WTC11 (cell line): ENCODE data around the gene ACOT13. TPM values are rescaled to one million over a fixed set of nuclear protein-coding genes. Genes with fewer than 3 reads are reported as not detected.

Source experiments
- ATAC-seq: fragments of 200-7000 bp; cut with Tn5 transposase; 2 replicates; pipeline ENCODE4 v1.10.0; 2021; ENCODE audit warnings: mild to moderate bottlenecking, moderate library complexity
- CTCF ChIA-PET: fragments of 300-600 bp; sonication (Branson Sonifier 250); formaldehyde crosslinking; loops from one replicate; lab custom pipeline; 2021; ENCODE audit warnings: antibody characterized with exemption; lab: Charles Lee
- POLR2A ChIA-PET: fragments of 350-600 bp; sonication (Branson Sonifier 250); formaldehyde crosslinking; loops from one replicate; lab custom pipeline; 2021; ENCODE audit warnings: antibody characterized with exemption; lab: Charles Lee
- DNase-seq: peaks from one replicate; pipeline ENCODE4 v3.0.0; 2021; ENCODE audit warnings: low spot score
- H3K27ac Mint-ChIP-seq: 2 replicates; pipeline ENCODE4 v1.8.0; 2021; ENCODE audit warnings: mixed read lengths
- H3K27me3 Mint-ChIP-seq: 2 replicates; pipeline ENCODE4 v1.8.0; 2021; ENCODE audit warnings: low read depth, mild to moderate bottlenecking, moderate library complexity, mixed read lengths
- H3K36me3 Mint-ChIP-seq: 2 replicates; pipeline ENCODE4 v1.8.0; 2021; ENCODE audit warnings: mixed read lengths
- H3K4me1 Mint-ChIP-seq: 2 replicates; pipeline ENCODE4 v1.8.0; 2022; ENCODE audit warnings: mixed read lengths
- H3K4me3 Mint-ChIP-seq: 2 replicates; pipeline ENCODE4 v1.8.0; 2021; ENCODE audit warnings: mild to moderate bottlenecking, moderate library complexity, mixed read lengths
- H3K9me3 Mint-ChIP-seq: 2 replicates; pipeline ENCODE4 v1.8.0; 2021; ENCODE audit warnings: mixed read lengths
- ARID4B ChIP-seq: sonication (generic); formaldehyde crosslinking; IDR thresholded peaks from 2 replicates; pipeline ENCODE4 v1.8.0; 2023; ENCODE audit warnings: missing genetic modification reagents, mild to moderate bottlenecking, borderline replicate concordance
- E2F1 ChIP-seq: sonication (generic); formaldehyde crosslinking; IDR thresholded peaks from 2 replicates; pipeline ENCODE4 v1.8.0; 2022; ENCODE audit warnings: mild to moderate bottlenecking, missing genetic modification reagents
- FOXJ3 ChIP-seq: sonication (generic); formaldehyde crosslinking; IDR thresholded peaks from 2 replicates; pipeline ENCODE4 v1.9.0; 2021; ENCODE audit warnings: missing genetic modification reagents, mild to moderate bottlenecking, borderline replicate concordance
- HMGA2 ChIP-seq: fragments of 250-450 bp; sonication (Bioruptor Pico); IDR thresholded peaks from 2 replicates; pipeline ENCODE4 v1.4.0; 2021; ENCODE audit warnings: mild to moderate bottlenecking, moderate library complexity
- PREB ChIP-seq: sonication (generic); formaldehyde crosslinking; IDR thresholded peaks from 2 replicates; pipeline ENCODE4 v1.8.1; 2022; ENCODE audit warnings: mild to moderate bottlenecking, missing genetic modification reagents, moderate library complexity, borderline replicate concordance
- RELA ChIP-seq: sonication (generic); formaldehyde crosslinking; IDR thresholded peaks from 2 replicates; pipeline ENCODE4 v1.8.1; 2022; ENCODE audit warnings: missing genetic modification reagents, mild to moderate bottlenecking, borderline replicate concordance
- SP1 ChIP-seq: sonication (generic); formaldehyde crosslinking; conservative IDR thresholded peaks from 2 replicates; pipeline ENCODE4 v1.8.1; 2022; ENCODE audit warnings: missing genetic modification reagents
- TEAD1 ChIP-seq: sonication (generic); formaldehyde crosslinking; IDR thresholded peaks from 2 replicates; pipeline ENCODE4 v1.8.0; 2022; ENCODE audit warnings: mild to moderate bottlenecking, missing genetic modification reagents
- ZBTB21 ChIP-seq: sonication (generic); formaldehyde crosslinking; IDR thresholded peaks from 2 replicates; pipeline ENCODE4 v1.8.1; 2023; ENCODE audit warnings: mild to moderate bottlenecking, missing genetic modification reagents, borderline replicate concordance
- ZNF396 ChIP-seq: fragments of 250-450 bp; sonication (Bioruptor Pico); IDR thresholded peaks from 2 replicates; pipeline ENCODE4 v1.8.0; 2021; ENCODE audit warnings: mild to moderate bottlenecking, moderate library complexity, borderline replicate concordance
- total RNA-seq: library from RNA; stranded (reverse); gene quantifications from 3 replicates; pipeline ENCODE4 v1.2.3, GENCODE V29; 2021
- TF ChIP-seq, protein P1 (sequence below): sonication (generic); formaldehyde crosslinking; IDR thresholded peaks from 2 replicates; pipeline ENCODE4 v1.8.0; 2023; ENCODE audit warnings: mild to moderate bottlenecking, missing genetic modification reagents
- TF ChIP-seq, protein P2 (sequence below): fragments of 250-450 bp; sonication (Bioruptor Pico); IDR thresholded peaks from 2 replicates; pipeline ENCODE4 v1.8.0; 2021; ENCODE audit warnings: mild to moderate bottlenecking
- TF ChIP-seq, protein P3 (sequence below): fragments of 250-450 bp; sonication (Bioruptor Pico); IDR thresholded peaks from 2 replicates; pipeline ENCODE4 v1.9.0; 2021; ENCODE audit warnings: mild to moderate bottlenecking
- TF ChIP-seq, protein P4 (sequence below): sonication (generic); formaldehyde crosslinking; IDR thresholded peaks from 2 replicates; pipeline ENCODE4 v1.8.1; 2022; ENCODE audit warnings: low read depth, mild to moderate bottlenecking, moderate library complexity, missing genetic modification reagents, borderline replicate concordance
- TF ChIP-seq, protein P5 (sequence below): fragments of 250-450 bp; sonication (Bioruptor Pico); IDR thresholded peaks from 2 replicates; pipeline ENCODE4 v2.1.2; 2022; ENCODE audit warnings: mild to moderate bottlenecking, moderate library complexity

The ACOT13 gene
- total RNA-seq, 1 experiment from 2014 or later = 54.0 TPM

DNA sequence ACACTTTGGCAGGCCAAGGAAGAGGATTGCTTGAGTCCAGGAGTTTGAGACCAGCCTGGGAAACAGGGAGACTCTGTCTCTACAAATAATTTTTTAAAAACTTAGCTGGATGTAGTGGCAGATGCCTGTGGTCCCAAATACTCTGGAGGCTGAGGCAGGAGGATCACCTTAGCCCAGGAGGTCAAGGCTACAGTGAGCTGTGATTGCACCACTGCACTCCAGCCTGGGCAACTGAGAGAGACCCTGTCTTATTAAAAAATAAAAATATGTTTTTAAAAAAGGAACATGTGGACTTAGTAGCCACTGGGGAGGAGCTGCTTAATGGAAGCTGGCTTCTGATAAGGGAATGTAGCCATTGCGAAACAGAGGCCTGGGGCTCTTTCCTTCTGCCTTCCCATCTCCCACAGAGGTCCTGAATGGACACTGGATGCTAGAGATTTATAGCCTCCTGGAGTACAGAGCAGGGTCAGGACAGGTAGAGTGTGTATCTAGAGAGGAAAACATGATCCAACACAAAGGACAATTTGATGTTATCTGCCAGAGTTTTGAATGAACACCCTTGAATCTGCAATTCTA is 86.1 kb downstream of the ACOT13 start (continued):
- TF ChIP-seq, protein P1, sequence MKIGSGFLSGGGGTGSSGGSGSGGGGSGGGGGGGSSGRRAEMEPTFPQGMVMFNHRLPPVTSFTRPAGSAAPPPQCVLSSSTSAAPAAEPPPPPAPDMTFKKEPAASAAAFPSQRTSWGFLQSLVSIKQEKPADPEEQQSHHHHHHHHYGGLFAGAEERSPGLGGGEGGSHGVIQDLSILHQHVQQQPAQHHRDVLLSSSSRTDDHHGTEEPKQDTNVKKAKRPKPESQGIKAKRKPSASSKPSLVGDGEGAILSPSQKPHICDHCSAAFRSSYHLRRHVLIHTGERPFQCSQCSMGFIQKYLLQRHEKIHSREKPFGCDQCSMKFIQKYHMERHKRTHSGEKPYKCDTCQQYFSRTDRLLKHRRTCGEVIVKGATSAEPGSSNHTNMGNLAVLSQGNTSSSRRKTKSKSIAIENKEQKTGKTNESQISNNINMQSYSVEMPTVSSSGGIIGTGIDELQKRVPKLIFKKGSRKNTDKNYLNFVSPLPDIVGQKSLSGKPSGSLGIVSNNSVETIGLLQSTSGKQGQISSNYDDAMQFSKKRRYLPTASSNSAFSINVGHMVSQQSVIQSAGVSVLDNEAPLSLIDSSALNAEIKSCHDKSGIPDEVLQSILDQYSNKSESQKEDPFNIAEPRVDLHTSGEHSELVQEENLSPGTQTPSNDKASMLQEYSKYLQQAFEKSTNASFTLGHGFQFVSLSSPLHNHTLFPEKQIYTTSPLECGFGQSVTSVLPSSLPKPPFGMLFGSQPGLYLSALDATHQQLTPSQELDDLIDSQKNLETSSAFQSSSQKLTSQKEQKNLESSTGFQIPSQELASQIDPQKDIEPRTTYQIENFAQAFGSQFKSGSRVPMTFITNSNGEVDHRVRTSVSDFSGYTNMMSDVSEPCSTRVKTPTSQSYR = no peak
- TF ChIP-seq, protein P2, sequence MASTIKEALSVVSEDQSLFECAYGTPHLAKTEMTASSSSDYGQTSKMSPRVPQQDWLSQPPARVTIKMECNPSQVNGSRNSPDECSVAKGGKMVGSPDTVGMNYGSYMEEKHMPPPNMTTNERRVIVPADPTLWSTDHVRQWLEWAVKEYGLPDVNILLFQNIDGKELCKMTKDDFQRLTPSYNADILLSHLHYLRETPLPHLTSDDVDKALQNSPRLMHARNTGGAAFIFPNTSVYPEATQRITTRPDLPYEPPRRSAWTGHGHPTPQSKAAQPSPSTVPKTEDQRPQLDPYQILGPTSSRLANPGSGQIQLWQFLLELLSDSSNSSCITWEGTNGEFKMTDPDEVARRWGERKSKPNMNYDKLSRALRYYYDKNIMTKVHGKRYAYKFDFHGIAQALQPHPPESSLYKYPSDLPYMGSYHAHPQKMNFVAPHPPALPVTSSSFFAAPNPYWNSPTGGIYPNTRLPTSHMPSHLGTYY (CRISPR knock-in tag) = no peak
- TF ChIP-seq TEAD1 (CRISPR knock-in tag) (no peak), HMGA2 (CRISPR knock-in tag) (no peak), RELA (CRISPR knock-in tag) (no peak), PREB (CRISPR knock-in tag) (no peak), ZBTB21 (CRISPR knock-in tag) (no peak)
- TF ChIP-seq, protein P3, sequence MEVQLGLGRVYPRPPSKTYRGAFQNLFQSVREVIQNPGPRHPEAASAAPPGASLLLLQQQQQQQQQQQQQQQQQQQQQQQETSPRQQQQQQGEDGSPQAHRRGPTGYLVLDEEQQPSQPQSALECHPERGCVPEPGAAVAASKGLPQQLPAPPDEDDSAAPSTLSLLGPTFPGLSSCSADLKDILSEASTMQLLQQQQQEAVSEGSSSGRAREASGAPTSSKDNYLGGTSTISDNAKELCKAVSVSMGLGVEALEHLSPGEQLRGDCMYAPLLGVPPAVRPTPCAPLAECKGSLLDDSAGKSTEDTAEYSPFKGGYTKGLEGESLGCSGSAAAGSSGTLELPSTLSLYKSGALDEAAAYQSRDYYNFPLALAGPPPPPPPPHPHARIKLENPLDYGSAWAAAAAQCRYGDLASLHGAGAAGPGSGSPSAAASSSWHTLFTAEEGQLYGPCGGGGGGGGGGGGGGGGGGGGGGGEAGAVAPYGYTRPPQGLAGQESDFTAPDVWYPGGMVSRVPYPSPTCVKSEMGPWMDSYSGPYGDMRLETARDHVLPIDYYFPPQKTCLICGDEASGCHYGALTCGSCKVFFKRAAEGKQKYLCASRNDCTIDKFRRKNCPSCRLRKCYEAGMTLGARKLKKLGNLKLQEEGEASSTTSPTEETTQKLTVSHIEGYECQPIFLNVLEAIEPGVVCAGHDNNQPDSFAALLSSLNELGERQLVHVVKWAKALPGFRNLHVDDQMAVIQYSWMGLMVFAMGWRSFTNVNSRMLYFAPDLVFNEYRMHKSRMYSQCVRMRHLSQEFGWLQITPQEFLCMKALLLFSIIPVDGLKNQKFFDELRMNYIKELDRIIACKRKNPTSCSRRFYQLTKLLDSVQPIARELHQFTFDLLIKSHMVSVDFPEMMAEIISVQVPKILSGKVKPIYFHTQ (CRISPR knock-in tag) = no peak
- TF ChIP-seq, protein P4, sequence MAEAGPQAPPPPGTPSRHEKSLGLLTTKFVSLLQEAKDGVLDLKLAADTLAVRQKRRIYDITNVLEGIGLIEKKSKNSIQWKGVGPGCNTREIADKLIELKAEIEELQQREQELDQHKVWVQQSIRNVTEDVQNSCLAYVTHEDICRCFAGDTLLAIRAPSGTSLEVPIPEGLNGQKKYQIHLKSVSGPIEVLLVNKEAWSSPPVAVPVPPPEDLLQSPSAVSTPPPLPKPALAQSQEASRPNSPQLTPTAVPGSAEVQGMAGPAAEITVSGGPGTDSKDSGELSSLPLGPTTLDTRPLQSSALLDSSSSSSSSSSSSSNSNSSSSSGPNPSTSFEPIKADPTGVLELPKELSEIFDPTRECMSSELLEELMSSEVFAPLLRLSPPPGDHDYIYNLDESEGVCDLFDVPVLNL = no peak

DNA sequence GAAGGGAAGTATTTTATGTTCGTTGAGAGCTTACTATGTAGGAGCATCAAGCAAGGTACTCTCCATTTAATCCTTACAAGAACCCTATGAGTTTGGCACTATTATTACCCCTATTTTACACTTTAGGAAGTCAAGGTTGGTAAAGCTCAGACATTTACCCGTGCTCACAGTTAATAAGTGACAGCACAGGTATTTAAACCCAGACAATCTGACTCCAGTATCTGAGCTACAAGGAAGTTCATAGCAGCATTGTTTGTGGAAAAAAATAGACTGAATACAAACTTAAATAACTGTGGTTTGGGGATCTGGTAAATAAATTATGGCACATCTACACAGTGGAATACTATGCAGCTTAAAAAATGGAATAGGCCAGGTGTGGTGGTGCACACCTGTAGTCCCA is 86.7 kb downstream of the ACOT13 start:
- H3K27ac Mint-ChIP-seq = no peak overlapping the region
- H3K27me3 Mint-ChIP-seq = no peaks in the 10 kb centered on the region
- no peaks in the 10 kb centered on the region for H3K36me3 Mint-ChIP-seq
- POLR2A ChIA-PET = no interaction called here
- CTCF ChIA-PET = no interaction called here
- H3K4me1 Mint-ChIP-seq = 0 out of 2 replicates have a peak, but pooled peaks cover 2% of the 10 kb centered on the region
- ATAC-seq (no peak), DNase-seq (no peak)
- H3K9me3 Mint-ChIP-seq = peaks cover 31% of the 10 kb centered on the region
- no peak overlapping the region for H3K4me3 Mint-ChIP-seq
- TF ChIP-seq ZNF396 (CRISPR knock-in tag) = no peak
- no peak for TF ChIP-seq E2F1 (CRISPR knock-in tag)
- TF ChIP-seq FOXJ3 = no peak
- no peak for TF ChIP-seq ARID4B
- TF ChIP-seq, protein P5, sequence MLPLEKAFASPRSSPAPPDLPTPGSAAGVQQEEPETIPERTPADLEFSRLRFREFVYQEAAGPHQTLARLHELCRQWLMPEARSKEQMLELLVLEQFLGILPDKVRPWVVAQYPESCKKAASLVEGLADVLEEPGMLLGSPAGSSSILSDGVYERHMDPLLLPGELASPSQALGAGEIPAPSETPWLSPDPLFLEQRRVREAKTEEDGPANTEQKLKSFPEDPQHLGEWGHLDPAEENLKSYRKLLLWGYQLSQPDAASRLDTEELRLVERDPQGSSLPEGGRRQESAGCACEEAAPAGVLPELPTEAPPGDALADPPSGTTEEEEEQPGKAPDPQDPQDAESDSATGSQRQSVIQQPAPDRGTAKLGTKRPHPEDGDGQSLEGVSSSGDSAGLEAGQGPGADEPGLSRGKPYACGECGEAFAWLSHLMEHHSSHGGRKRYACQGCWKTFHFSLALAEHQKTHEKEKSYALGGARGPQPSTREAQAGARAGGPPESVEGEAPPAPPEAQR (CRISPR knock-in tag) = no peak
- no peak for TF ChIP-seq SP1 (CRISPR knock-in tag)
